HL-60 (cell line): ENCODE data around the gene POLR1A.

Experiments
- DNase-seq, 2 experiments: peaks; one replicate each; pipeline ENCODE4 v3.0.0-alpha.2; 2010 to 2020; ENCODE audit warnings: low read depth in 1 of 2, low spot score in 1 of 2
- H3K27ac ChIP-seq: fragments of 250-450 bp; sonication (Bioruptor Pico); replicated peaks from 2 replicates; pipeline ENCODE4 v1.5.1; 2020; ENCODE audit warnings: mild to moderate bottlenecking, moderate library complexity
- H3K27me3 ChIP-seq: fragments of 250-450 bp; sonication (Bioruptor Pico); 2 replicates; pipeline ENCODE4 v1.5.1; 2021; ENCODE audit warnings: mild to moderate bottlenecking, moderate library complexity; ENCODE audit not compliant: insufficient read depth, poor library complexity, severe bottlenecking
- H3K4me3 ChIP-seq: replicated peaks from 2 replicates; pipeline ENCODE4 v1.5.1; 2011; ENCODE audit warnings: mild to moderate bottlenecking, control low read depth, low read length; ENCODE audit not compliant: insufficient read depth
- GABPA ChIP-seq: IDR thresholded peaks from 2 replicates; pipeline ENCODE4 v1.6.1; 2012; ENCODE audit warnings: low read depth
- POLR2AphosphoS5 ChIP-seq: IDR thresholded peaks from 2 replicates; pipeline ENCODE4 v1.6.1; 2012; ENCODE audit warnings: low read depth
- SPI1 ChIP-seq: IDR thresholded peaks from 2 replicates; pipeline ENCODE4 v1.6.1; 2012; ENCODE audit warnings: low read depth, mild to moderate bottlenecking, borderline replicate concordance
- TF ChIP-seq, protein P1 (sequence below): IDR thresholded peaks from 2 replicates; pipeline ENCODE4 v1.6.1; 2012; ENCODE audit warnings: low read depth; ENCODE audit not compliant: insufficient replicate concordance
- TF ChIP-seq, protein P2 (sequence below): IDR thresholded peaks from one replicate; pipeline ENCODE4 v1.5.1; 2011; ENCODE audit warnings: low read length, control low read depth, inconsistent platforms; ENCODE audit not compliant: insufficient read depth

POLR1A gene

DNA sequence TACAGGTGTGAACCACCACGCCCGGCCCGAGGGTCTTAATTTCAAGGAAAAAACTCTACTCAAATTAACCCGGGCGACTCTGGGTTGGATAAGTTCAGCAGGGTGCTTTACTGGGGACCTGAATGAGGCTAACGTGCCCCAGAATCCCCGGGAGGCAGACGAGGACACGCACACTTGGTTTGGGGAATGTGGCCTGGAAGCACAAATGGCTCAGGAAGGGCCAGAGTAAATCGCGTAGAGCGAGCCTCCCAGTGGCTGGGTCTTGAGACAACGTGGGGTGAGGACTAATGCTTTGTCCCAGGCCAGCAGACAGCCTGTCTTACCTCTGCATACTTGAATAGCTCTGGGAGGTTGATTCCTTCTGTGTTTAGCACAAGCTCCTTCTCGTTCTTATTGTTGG is 75.8 kb downstream of the POLR1A start:
- no peak for DNase-seq
- Histone ChIP-seq H3K27ac (no peak overlapping the region), H3K27me3 (no peaks in the 10 kb centered on the region), H3K4me3 (no peak overlapping the region)
- TF ChIP-seq, protein P1, sequence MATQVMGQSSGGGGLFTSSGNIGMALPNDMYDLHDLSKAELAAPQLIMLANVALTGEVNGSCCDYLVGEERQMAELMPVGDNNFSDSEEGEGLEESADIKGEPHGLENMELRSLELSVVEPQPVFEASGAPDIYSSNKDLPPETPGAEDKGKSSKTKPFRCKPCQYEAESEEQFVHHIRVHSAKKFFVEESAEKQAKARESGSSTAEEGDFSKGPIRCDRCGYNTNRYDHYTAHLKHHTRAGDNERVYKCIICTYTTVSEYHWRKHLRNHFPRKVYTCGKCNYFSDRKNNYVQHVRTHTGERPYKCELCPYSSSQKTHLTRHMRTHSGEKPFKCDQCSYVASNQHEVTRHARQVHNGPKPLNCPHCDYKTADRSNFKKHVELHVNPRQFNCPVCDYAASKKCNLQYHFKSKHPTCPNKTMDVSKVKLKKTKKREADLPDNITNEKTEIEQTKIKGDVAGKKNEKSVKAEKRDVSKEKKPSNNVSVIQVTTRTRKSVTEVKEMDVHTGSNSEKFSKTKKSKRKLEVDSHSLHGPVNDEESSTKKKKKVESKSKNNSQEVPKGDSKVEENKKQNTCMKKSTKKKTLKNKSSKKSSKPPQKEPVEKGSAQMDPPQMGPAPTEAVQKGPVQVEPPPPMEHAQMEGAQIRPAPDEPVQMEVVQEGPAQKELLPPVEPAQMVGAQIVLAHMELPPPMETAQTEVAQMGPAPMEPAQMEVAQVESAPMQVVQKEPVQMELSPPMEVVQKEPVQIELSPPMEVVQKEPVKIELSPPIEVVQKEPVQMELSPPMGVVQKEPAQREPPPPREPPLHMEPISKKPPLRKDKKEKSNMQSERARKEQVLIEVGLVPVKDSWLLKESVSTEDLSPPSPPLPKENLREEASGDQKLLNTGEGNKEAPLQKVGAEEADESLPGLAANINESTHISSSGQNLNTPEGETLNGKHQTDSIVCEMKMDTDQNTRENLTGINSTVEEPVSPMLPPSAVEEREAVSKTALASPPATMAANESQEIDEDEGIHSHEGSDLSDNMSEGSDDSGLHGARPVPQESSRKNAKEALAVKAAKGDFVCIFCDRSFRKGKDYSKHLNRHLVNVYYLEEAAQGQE = no peak
- no peak for TF ChIP-seq SPI1
- TF ChIP-seq, protein P2, sequence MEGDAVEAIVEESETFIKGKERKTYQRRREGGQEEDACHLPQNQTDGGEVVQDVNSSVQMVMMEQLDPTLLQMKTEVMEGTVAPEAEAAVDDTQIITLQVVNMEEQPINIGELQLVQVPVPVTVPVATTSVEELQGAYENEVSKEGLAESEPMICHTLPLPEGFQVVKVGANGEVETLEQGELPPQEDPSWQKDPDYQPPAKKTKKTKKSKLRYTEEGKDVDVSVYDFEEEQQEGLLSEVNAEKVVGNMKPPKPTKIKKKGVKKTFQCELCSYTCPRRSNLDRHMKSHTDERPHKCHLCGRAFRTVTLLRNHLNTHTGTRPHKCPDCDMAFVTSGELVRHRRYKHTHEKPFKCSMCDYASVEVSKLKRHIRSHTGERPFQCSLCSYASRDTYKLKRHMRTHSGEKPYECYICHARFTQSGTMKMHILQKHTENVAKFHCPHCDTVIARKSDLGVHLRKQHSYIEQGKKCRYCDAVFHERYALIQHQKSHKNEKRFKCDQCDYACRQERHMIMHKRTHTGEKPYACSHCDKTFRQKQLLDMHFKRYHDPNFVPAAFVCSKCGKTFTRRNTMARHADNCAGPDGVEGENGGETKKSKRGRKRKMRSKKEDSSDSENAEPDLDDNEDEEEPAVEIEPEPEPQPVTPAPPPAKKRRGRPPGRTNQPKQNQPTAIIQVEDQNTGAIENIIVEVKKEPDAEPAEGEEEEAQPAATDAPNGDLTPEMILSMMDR = no peak
- no peak for TF ChIP-seq GABPA
- no peak for TF ChIP-seq POLR2AphosphoS5

DNA sequence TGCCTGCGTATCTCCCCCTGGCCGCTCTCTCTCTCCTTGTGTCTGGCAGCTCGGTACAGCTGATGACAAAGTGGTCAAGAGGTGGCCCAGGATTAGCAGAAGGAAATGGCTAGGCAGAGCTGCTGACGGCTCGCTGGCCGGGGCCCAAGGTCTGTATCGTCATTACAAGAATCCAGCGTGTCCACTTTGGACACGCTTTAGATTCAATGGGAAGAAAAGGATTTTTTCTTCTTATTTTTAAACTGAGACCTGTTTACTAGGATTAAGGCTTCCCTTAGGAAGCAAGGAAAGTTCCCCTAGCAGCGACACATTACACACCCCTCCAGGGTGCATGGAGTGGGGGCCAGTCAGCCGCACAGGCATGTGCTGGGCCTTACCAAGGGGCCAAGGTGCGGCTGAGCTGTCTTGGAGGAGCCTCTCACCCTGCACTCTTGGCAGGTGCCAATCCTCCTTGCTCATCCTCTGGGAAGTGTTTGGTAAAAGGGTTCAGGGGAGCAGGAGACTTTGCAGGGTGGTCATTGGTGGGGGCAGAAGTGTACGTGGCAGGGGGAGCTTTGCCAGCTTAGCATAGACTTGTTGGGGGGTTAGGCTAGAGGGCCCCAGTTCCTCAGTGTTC is 76.8 kb downstream of the POLR1A start:
- no peak for DNase-seq
- H3K27ac ChIP-seq = no peak overlapping the region
- H3K27me3 ChIP-seq = no peaks in the 10 kb centered on the region
- H3K4me3 ChIP-seq = no peak overlapping the region
- TF ChIP-seq SPI1 = no peak
- TF ChIP-seq, protein P1 = no peak
- TF ChIP-seq GABPA = no peak
- TF ChIP-seq, protein P2 = no peak
- no peak for TF ChIP-seq POLR2AphosphoS5

DNA sequence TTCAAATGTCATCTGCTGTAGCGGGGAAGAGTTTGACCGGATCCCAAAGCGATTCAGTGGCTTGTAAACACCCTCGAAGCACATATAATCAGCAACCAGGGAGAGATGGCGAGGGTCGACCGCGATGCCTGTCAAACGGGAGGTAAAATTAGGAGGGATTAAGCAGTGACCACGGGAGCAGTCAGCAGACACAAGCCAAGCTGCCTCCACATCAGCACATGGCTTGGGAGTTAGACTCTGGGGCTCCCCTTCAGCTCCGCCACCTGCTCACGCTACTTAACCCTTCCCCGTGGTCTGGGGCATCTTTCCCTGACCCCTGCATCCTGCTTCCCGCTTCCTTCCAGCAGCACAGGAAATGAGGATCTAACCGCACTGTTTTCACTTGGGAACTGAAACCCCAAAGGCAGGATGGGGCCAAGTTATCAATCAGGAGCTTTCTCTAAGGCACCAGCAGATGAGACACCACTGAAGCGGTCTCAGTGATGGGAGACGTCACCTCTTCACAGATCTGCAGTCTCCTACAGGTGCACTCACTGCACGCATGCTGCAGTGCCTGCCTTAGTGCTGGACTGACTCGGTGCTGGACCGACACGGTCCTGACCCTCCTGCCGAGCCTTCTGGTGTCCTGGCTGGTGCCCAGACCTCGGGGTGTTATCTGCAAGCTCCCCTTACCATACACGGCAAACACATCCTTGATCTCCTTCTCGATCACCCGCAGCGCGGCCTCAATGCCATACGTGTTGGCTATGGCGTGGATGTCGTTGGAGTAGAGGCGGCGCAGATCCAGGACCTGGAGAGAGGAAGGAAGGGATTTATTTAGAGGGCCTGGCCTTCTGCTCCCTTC is 77.5 kb downstream of the POLR1A start:
- Histone ChIP-seq H3K27me3 (no peaks in the 10 kb centered on the region), H3K27ac (no peak overlapping the region), H3K4me3 (no peak overlapping the region)
- TF ChIP-seq SPI1 = no peak
- TF ChIP-seq, protein P1 = no peak
- TF ChIP-seq POLR2AphosphoS5 = no peak
- TF ChIP-seq, protein P2 = no peak
- TF ChIP-seq GABPA = no peak
- no peak for DNase-seq
